Measurements from ENCODE around the gene SYTL2. TPM values are rescaled to one million over a fixed set of nuclear protein-coding genes. Genes with fewer than 3 reads are reported as not detected.

SYTL2 gene
- total RNA-seq, 4 donors from 2014 or later, result 21.9 to 71.2 (median 28.8) TPM

- TF ChIP-seq EP300 (IDR thresholded peaks at IDR 0.05), result no peak
- no peak for TF ChIP-seq CTCF (IDR thresholded peaks at IDR 0.05)
- TF ChIP-seq POLR2A (IDR thresholded peaks at IDR 0.05), result no peak
- H3K27me3 ChIP-seq, result no peaks in the 10 kb centered on the region
- 92 to 93% methylated on average over 2 of the region's 2 CpGs for WGBS, 2 donors
- H3K4me3 ChIP-seq, result no peak overlapping the region
- H3K4me1 ChIP-seq, result no peaks in the 10 kb centered on the region
- H3K27ac ChIP-seq, result no peak overlapping the region
- peaks cover 0 to 17% (median 0%) of the 10 kb centered on the region in 3 donors for H3K36me3 ChIP-seq
- no peak for DNase-seq (ENCODE audit: low spot score in 2 of 2)
- no peaks in the 10 kb centered on the region for H3K9me3 ChIP-seq
These were observed 113.2 kb downstream of the SYTL2 start for GRCh38 chr11:85697747-85698146.

GRCh38 chr11:85695546-85695945 is 115.4 kb downstream of the SYTL2 start:
- peaks cover 0 to 12% (median 0%) of the 10 kb centered on the region in 3 donors for H3K36me3 ChIP-seq

GRCh38 chr11:85694385-85694980 is 116.5 kb downstream of the SYTL2 start:
- Histone ChIP-seq H3K9me3 (no peaks in the 10 kb centered on the region), H3K4me1 (no peaks in the 10 kb centered on the region), H3K4me3 (no peak overlapping the region), H3K27ac (no peak overlapping the region), H3K27me3 (no peaks in the 10 kb centered on the region), H3K36me3 (peaks cover 0 to 12% (median 0%) of the 10 kb centered on the region in 3 donors)
- no peak for TF ChIP-seq POLR2A (IDR thresholded peaks at IDR 0.05)
- peak in 4 of 5 experiments; percentile 18 to 28 (median 22) for TF ChIP-seq CTCF (IDR thresholded peaks at IDR 0.05)
- no peak for DNase-seq (ENCODE audit: low spot score in 2 of 2)
- 87 to 96% methylated on average over 1 of the region's 1 CpG for WGBS, 2 donors

More at GRCh38 chr11:85695546-85695945, 115.4 kb downstream of the SYTL2 start:
- no peak for TF ChIP-seq POLR2A (IDR thresholded peaks at IDR 0.05)
- TF ChIP-seq CTCF (IDR thresholded peaks at IDR 0.05), result no peak
- Histone ChIP-seq H3K4me3 (no peak overlapping the region), H3K27me3 (no peaks in the 10 kb centered on the region), H3K9me3 (no peaks in the 10 kb centered on the region), H3K27ac (no peak overlapping the region), H3K4me1 (no peaks in the 10 kb centered on the region)
- no peak for DNase-seq (ENCODE audit: low spot score in 2 of 2)

- peak within 1 kb of the TSS; percentile 21 to 47 (median 32) for H3K4me3 ChIP-seq
- no peaks in the 10 kb centered on the region for H3K36me3 ChIP-seq
- peak in 1 of 2 donors; percentile 16 for TF ChIP-seq POLR2A (IDR thresholded peaks at IDR 0.05)
- TF ChIP-seq EP300 (IDR thresholded peaks at IDR 0.05), result peak in 1 of 2 donors; percentile 41
- TF ChIP-seq CTCF (IDR thresholded peaks at IDR 0.05), result peak in 1 of 5 experiments; percentile 19
- no peaks in the 10 kb centered on the region for H3K27me3 ChIP-seq
- peak within 1 kb of the TSS; percentile 10 to 75 (median 64) for H3K27ac ChIP-seq
- DNase-seq (ENCODE audit: low spot score in 2 of 2), result peak; percentile 46 to 70
- no peaks in the 10 kb centered on the region for H3K9me3 ChIP-seq
- peaks cover 0 to 29% (median 0%) of the 10 kb centered on the region in 4 donors for H3K4me1 ChIP-seq
- 46 to 56% methylated on average over 13 of the region's 13 CpGs for WGBS, 2 donors
These were observed 125.0 kb downstream of the SYTL2 start, which contains the start of gene CCDC89 for GRCh38 chr11:85685820-85686459. Gene CCDC89 (minus strand): TSS chr11:85686195. CDS start chr11:85686130, 65 bp downstream.

GRCh38 chr11:85685125-85685819 is 125.7 kb downstream of the SYTL2 start:
- no peak for TF ChIP-seq POLR2A (IDR thresholded peaks at IDR 0.05)
- TF ChIP-seq EP300 (IDR thresholded peaks at IDR 0.05), result no peak
- no peak for TF ChIP-seq CTCF (IDR thresholded peaks at IDR 0.05)
- Histone ChIP-seq H3K27ac (peak overlapping the region in 3 of 4 donors; percentile 61 to 75 (median 68)), H3K36me3 (no peaks in the 10 kb centered on the region), H3K27me3 (no peaks in the 10 kb centered on the region), H3K4me3 (peak overlapping the region; percentile 21 to 47 (median 32)), H3K4me1 (peaks cover 0 to 29% (median 0%) of the 10 kb centered on the region in 4 donors), H3K9me3 (no peaks in the 10 kb centered on the region)
- 68 to 73% methylated on average over 15 of the region's 15 CpGs for WGBS, 2 donors
- DNase-seq (ENCODE audit: low spot score in 2 of 2), result no peak

Measured in tibial nerve (tissue), 4 donors.